ENCODE measurements around the gene DGCR6.
"Not testable (repeated sequence)": the region's sequence is repeated elsewhere in the genome, so short reads cannot be mapped to it uniquely, and the experiment has no call there.

Gene DGCR6

DNA sequence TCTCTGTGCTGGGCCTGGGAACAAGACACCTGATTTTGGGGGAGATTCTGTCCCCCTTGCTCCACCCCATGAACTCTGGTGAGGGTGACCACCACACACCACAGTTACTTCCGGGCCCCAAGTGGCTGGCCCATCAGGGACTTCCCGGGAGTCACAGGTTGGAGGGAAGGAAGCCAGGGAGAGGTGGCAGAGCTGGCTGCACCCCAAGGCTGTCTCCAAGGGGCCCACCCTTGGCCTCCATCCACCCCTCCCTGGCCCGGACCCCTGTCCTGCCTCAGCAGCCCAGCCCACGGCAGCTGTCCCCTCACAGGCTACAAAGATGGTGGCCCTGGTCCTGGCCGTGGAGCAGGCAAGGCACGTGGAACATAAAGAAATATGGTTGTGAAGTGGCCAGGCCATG is 53.1 kb downstream of the DGCR6 start:
- not testable (repeated sequence) for H3K4me3 ChIP-seq (ENCODE audit: control insufficient read depth, low read depth, low read length); DNase-seq (ENCODE audit: low read depth)

DNA sequence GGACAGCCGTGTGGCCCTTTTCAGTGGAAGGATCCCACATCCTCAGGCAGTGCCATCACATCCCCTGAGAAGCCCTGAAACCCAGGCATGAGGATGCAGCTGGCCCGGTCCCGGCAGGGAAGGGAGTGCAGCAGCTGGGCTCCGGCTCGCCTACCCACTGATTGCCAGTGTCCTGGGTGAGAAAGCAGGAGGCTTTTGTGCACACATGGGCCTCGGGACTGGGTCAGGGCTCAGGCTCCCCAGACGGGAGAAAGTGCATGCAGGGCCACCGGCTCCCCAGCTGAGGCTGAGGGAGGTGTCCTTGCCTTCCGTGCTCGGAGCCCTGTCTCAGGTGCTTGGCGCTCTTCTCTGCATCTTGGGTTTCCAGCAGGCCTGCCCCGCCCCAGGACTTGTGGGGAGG is 53.6 kb downstream of the DGCR6 start:
- not testable (repeated sequence) for DNase-seq (ENCODE audit: low read depth); H3K4me3 ChIP-seq (ENCODE audit: control insufficient read depth, low read depth, low read length)

DNA sequence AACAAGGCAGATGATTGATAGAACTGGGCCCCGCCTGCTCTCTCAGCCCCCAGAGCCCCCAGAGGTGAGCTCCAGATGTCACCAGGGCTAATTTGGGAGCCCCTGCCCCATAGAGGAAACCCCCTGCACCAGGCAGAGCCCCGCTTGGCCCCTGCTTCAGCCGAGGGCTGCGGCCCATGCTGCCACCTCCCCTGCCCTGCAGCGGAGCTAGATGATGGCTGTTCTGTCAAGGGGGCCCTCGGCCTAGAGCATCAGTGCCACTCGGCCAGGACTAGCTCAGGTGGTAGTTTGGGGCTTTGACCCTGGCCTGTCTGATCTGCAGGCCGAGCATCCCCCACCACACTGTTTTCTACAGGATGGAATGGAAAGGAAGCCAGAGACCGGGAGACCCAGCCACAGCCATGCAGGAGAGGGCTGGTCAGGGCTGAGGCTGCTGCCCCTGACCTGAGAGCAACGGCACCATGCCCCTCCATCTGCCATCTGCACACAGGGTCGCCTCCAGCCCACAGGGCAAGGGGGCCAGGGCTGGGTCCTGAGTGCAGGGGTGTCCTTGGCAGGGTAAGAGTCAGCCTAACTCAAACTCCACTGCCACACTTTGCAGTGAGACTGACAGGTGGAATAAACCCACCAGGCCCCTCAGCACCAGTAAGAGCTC is 54.2 kb downstream of the DGCR6 start:
- DNase-seq (ENCODE audit: low read depth); H3K4me3 ChIP-seq (ENCODE audit: control insufficient read depth, low read depth, low read length): not testable (repeated sequence)

DNA sequence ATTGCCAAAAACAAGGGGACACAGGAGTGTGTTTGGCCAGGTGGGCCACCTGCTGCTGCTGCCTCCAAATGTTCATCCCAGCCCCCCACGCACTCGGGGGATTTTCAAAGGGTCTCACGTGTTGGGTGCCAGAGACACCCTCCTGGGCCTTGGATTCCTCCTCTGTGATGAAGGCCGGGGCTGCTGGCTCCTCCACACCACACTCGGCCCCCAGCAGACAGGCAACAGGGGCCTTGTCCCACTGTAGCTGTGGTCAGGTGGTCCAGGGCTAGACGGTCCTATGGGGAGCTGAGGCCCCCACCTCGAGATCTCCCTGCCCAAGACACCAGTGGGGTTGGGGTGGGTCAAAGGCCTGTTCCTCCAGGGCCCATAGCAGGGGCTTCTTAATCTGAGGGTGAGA is 55.1 kb downstream of the DGCR6 start:
- DNase-seq (ENCODE audit: low read depth); H3K4me3 ChIP-seq (ENCODE audit: control insufficient read depth, low read depth, low read length): not testable (repeated sequence)

Measured in AG09309 (cell line).